PC-3 (cell line): ENCODE measurements around the gene SPEN.

Experiments
- CTCF ChIP-seq: fragments of 300-600 bp; sonication (generic); conservative IDR thresholded peaks from 2 replicates; pipeline ENCODE4 v1.5.1; 2017; ENCODE audit warnings: antibody characterized with exemption, low read depth, mild to moderate bottlenecking, low read length
- EZH2phosphoT487 ChIP-seq: fragments of 300-600 bp; sonication (generic); IDR thresholded peaks from 2 replicates; pipeline ENCODE4 v1.6.1; 2018; ENCODE audit warnings: mild to moderate bottlenecking, antibody characterized with exemption, low read length, borderline replicate concordance

GRCh38 chr1:15963968-15964648 lies 116.6 kb downstream of the SPEN start:
- TF ChIP-seq CTCF (no peak), EZH2phosphoT487 (no peak)
